ENCODE data around the gene KLHL25.

- TF ChIP-seq, protein P1, sequence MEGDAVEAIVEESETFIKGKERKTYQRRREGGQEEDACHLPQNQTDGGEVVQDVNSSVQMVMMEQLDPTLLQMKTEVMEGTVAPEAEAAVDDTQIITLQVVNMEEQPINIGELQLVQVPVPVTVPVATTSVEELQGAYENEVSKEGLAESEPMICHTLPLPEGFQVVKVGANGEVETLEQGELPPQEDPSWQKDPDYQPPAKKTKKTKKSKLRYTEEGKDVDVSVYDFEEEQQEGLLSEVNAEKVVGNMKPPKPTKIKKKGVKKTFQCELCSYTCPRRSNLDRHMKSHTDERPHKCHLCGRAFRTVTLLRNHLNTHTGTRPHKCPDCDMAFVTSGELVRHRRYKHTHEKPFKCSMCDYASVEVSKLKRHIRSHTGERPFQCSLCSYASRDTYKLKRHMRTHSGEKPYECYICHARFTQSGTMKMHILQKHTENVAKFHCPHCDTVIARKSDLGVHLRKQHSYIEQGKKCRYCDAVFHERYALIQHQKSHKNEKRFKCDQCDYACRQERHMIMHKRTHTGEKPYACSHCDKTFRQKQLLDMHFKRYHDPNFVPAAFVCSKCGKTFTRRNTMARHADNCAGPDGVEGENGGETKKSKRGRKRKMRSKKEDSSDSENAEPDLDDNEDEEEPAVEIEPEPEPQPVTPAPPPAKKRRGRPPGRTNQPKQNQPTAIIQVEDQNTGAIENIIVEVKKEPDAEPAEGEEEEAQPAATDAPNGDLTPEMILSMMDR (IDR thresholded peaks at IDR 0.05; ENCODE audit: low read depth, low read length, missing input control) = no peak
- no peak for TF ChIP-seq GABPA (IDR thresholded peaks at IDR 0.05 in 1 of 2, conservative IDR thresholded peaks at IDR 0.05 in 1 of 2)
- no peak for TF ChIP-seq FOXA1 (IDR thresholded peaks at IDR 0.05)
- peak; percentile 57 for TF ChIP-seq SP1 (IDR thresholded peaks at IDR 0.05)
- TF ChIP-seq, protein P2, sequence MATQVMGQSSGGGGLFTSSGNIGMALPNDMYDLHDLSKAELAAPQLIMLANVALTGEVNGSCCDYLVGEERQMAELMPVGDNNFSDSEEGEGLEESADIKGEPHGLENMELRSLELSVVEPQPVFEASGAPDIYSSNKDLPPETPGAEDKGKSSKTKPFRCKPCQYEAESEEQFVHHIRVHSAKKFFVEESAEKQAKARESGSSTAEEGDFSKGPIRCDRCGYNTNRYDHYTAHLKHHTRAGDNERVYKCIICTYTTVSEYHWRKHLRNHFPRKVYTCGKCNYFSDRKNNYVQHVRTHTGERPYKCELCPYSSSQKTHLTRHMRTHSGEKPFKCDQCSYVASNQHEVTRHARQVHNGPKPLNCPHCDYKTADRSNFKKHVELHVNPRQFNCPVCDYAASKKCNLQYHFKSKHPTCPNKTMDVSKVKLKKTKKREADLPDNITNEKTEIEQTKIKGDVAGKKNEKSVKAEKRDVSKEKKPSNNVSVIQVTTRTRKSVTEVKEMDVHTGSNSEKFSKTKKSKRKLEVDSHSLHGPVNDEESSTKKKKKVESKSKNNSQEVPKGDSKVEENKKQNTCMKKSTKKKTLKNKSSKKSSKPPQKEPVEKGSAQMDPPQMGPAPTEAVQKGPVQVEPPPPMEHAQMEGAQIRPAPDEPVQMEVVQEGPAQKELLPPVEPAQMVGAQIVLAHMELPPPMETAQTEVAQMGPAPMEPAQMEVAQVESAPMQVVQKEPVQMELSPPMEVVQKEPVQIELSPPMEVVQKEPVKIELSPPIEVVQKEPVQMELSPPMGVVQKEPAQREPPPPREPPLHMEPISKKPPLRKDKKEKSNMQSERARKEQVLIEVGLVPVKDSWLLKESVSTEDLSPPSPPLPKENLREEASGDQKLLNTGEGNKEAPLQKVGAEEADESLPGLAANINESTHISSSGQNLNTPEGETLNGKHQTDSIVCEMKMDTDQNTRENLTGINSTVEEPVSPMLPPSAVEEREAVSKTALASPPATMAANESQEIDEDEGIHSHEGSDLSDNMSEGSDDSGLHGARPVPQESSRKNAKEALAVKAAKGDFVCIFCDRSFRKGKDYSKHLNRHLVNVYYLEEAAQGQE (IDR thresholded peaks at IDR 0.05) = peak; percentile 67
- TF ChIP-seq, protein P3, sequence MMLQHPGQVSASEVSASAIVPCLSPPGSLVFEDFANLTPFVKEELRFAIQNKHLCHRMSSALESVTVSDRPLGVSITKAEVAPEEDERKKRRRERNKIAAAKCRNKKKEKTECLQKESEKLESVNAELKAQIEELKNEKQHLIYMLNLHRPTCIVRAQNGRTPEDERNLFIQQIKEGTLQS (IDR thresholded peaks at IDR 0.05) = no peak
- no peak for TF ChIP-seq EGR1 (IDR thresholded peaks at IDR 0.05; ENCODE audit: low read depth in 2 of 2)
- peak in 1 of 2 donors; percentile 33 for TF ChIP-seq RAD21 (IDR thresholded peaks at IDR 0.05)
- TF ChIP-seq TAF1 (conservative IDR thresholded peaks at IDR 0.05) = no peak
- TF ChIP-seq, protein P4, sequence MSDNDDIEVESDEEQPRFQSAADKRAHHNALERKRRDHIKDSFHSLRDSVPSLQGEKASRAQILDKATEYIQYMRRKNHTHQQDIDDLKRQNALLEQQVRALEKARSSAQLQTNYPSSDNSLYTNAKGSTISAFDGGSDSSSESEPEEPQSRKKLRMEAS (IDR thresholded peaks at IDR 0.05) = peak; percentile 32
- TF ChIP-seq YY1 (IDR thresholded peaks at IDR 0.05) = peak; percentile 77
- TF ChIP-seq JUND (IDR thresholded peaks at IDR 0.05) = no peak
- no peak for TF ChIP-seq HNF4G (IDR thresholded peaks at IDR 0.05)
Observed at GRCh38 chr15:85794598-85795336, at the start of gene KLHL25.
